Right lobe of liver (tissue), 4 donors: ENCODE measurements around the gene C1orf94.

ENCODE experiments used
- POLR2A ChIP-seq: fragments of 450-650 bp; IDR thresholded peaks from one replicate; pipeline ENCODE4 v1.6.1; 2017; ENCODE audit warnings: antibody characterized with exemption, mild to moderate bottlenecking
- TF ChIP-seq, protein P1 (sequence below), 4 donors: fragments of 200-600 bp in 3 of 4; fragments of 450-650 bp in 1 of 4; IDR thresholded peaks; one replicate each; pipeline versions ENCODE4 v1.5.1 to v1.8.0; 2016 to 2022; ENCODE audit warnings: antibody characterized with exemption in 4 of 4, mild to moderate bottlenecking in 2 of 4
- donor health status: DM: no; HTN: no; CAD: no.
- donor health status: DM: no; HTN: no; CAD: no.
- donor health status: DM: no; HTN: yes; CAD: no.

DNA sequence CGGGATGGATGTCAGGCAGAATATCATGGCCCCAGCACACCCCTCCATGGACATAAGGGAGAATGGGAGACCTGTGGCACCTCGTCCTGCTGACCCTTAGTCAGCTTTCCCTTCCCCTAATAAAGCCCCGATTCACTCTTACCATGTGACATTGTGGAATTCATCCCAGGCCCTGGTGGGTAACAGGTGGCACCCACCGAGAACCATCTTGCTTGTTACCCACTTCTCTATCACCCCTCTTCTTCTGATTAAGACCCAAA, 44.6 kb upstream of the C1orf94 start:
- TF ChIP-seq, protein P1, sequence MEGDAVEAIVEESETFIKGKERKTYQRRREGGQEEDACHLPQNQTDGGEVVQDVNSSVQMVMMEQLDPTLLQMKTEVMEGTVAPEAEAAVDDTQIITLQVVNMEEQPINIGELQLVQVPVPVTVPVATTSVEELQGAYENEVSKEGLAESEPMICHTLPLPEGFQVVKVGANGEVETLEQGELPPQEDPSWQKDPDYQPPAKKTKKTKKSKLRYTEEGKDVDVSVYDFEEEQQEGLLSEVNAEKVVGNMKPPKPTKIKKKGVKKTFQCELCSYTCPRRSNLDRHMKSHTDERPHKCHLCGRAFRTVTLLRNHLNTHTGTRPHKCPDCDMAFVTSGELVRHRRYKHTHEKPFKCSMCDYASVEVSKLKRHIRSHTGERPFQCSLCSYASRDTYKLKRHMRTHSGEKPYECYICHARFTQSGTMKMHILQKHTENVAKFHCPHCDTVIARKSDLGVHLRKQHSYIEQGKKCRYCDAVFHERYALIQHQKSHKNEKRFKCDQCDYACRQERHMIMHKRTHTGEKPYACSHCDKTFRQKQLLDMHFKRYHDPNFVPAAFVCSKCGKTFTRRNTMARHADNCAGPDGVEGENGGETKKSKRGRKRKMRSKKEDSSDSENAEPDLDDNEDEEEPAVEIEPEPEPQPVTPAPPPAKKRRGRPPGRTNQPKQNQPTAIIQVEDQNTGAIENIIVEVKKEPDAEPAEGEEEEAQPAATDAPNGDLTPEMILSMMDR (IDR thresholded peaks at IDR 0.05): no peak
- TF ChIP-seq POLR2A: no peak
